GM12892 (cell line): ENCODE data around the gene WWOX.

ENCODE experiments used
- DNase-seq: peaks from one replicate; pipeline ENCODE4 v3.0.0; 2011; ENCODE audit not compliant: insufficient read length
- FAIRE-seq: peaks from 2 replicates; lab custom pipeline; 2011; peaks lifted over from hg19 to GRCh38; lab: Jason Lieb, UNC
- POLR2A ChIP-seq: IDR thresholded peaks from 2 replicates; pipeline ENCODE4 v1.6.1; 2011; ENCODE audit warnings: low read depth, low read length, control low read depth
- POLR2AphosphoS5 ChIP-seq: IDR thresholded peaks from 2 replicates; pipeline ENCODE4 v1.6.1; 2011; ENCODE audit warnings: low read depth, low read length, control low read depth
- TAF1 ChIP-seq: IDR thresholded peaks from 2 replicates; pipeline ENCODE4 v1.6.1; 2011; ENCODE audit warnings: low read depth, mild to moderate bottlenecking, control low read depth, low read length, borderline replicate concordance

WWOX gene

GRCh38 chr16:78535098-78535497, 435.6 kb downstream of the WWOX start:
- FAIRE-seq: no peak
- TF ChIP-seq POLR2AphosphoS5 (no peak), POLR2A (no peak), TAF1 (no peak)
- DNase-seq: no peak

GRCh38 chr16:78537511-78537910, 438.1 kb downstream of the WWOX start:
- TF ChIP-seq TAF1: no peak
- no peak for TF ChIP-seq POLR2A
- TF ChIP-seq POLR2AphosphoS5: no peak
- FAIRE-seq (no peak), DNase-seq (no peak)

- no peak for FAIRE-seq
- TF ChIP-seq POLR2AphosphoS5 (no peak), POLR2A (no peak), TAF1 (no peak)
- no peak for DNase-seq
These were observed 438.8 kb downstream of the WWOX start for GRCh38 chr16:78538292-78538691.

- no peak for DNase-seq
- no peak for TF ChIP-seq POLR2AphosphoS5
- TF ChIP-seq TAF1: no peak
- no peak for TF ChIP-seq POLR2A
- no peak for FAIRE-seq
These were observed 439.5 kb downstream of the WWOX start for GRCh38 chr16:78538919-78539318.

GRCh38 chr16:78542419-78542818, 443.0 kb downstream of the WWOX start:
- DNase-seq (no peak), FAIRE-seq (no peak)
- TF ChIP-seq TAF1 (no peak), POLR2A (no peak), POLR2AphosphoS5 (no peak)

- FAIRE-seq (no peak), DNase-seq (no peak)
- no peak for TF ChIP-seq POLR2AphosphoS5
- TF ChIP-seq TAF1: no peak
- no peak for TF ChIP-seq POLR2A
These were observed 443.6 kb downstream of the WWOX start for GRCh38 chr16:78543023-78543422.

GRCh38 chr16:78549366-78549765, 449.9 kb downstream of the WWOX start:
- no peak for FAIRE-seq
- TF ChIP-seq POLR2AphosphoS5: no peak
- no peak for TF ChIP-seq TAF1
- no peak for TF ChIP-seq POLR2A
- DNase-seq: no peak

GRCh38 chr16:78551487-78552085, 452.1 kb downstream of the WWOX start:
- FAIRE-seq (no peak), DNase-seq (no peak)
- TF ChIP-seq TAF1 (no peak), POLR2A (no peak), POLR2AphosphoS5 (no peak)

GRCh38 chr16:78552106-78552675, 452.7 kb downstream of the WWOX start:
- TF ChIP-seq TAF1 (no peak), POLR2AphosphoS5 (no peak), POLR2A (no peak)
- no peak for FAIRE-seq

GRCh38 chr16:78552716-78553115, 453.3 kb downstream of the WWOX start:
- no peak for TF ChIP-seq TAF1
- no peak for TF ChIP-seq POLR2AphosphoS5
- no peak for TF ChIP-seq POLR2A
- no peak for DNase-seq
- no peak for FAIRE-seq

More at GRCh38 chr16:78552106-78552675, 452.7 kb downstream of the WWOX start:
- no peak for DNase-seq

- no peak for FAIRE-seq
- DNase-seq: no peak
- TF ChIP-seq POLR2AphosphoS5 (no peak), TAF1 (no peak), POLR2A (no peak)
These were observed 454.0 kb downstream of the WWOX start for GRCh38 chr16:78553268-78554039.
